ENCODE data around the gene SLC6A4.
"Not testable (repeated sequence)": the region's sequence is repeated elsewhere in the genome, so short reads cannot be mapped to it uniquely, and the experiment has no call there.

Gene SLC6A4

GRCh38 chr17:30165960-30166359 is 69.5 kb downstream of the SLC6A4 start:
- DNase-seq = no peak

- DNase-seq = no peak
These were observed 70.3 kb downstream of the SLC6A4 start for GRCh38 chr17:30165147-30165546.

GRCh38 chr17:30164531-30164930 is 71.0 kb downstream of the SLC6A4 start:
- no peak for DNase-seq

GRCh38 chr17:30161601-30162000 is 73.9 kb downstream of the SLC6A4 start:
- DNase-seq = no peak

GRCh38 chr17:30160419-30161172 is 74.9 kb downstream of the SLC6A4 start:
- no peak for DNase-seq

- DNase-seq = no peak
These were observed 76.4 kb downstream of the SLC6A4 start for GRCh38 chr17:30158896-30159625.

- DNase-seq = no peak
These were observed 80.1 kb downstream of the SLC6A4 start for GRCh38 chr17:30155389-30155788.

- DNase-seq = no peak
These were observed 82.0 kb downstream of the SLC6A4 start for GRCh38 chr17:30153463-30153862.

- DNase-seq = no peak
These were observed 84.0 kb downstream of the SLC6A4 start for GRCh38 chr17:30151471-30151870.

- no peak for DNase-seq
These were observed 87.1 kb downstream of the SLC6A4 start for GRCh38 chr17:30148376-30148775.

- not testable (repeated sequence) for DNase-seq
These were observed 87.6 kb downstream of the SLC6A4 start for GRCh38 chr17:30147860-30148259.
